Hematopoietic multipotent progenitor cell treated with erythropoietin and hydrocortisone succinate and interleukin-3 and kit ligand, for 4 days (in vitro differentiated cells): ENCODE results near the gene ENOX1.
A peak's percentile ranks its signal among the peaks of the same experiment; 100 is the strongest.

Source experiments
- DNase-seq: peaks from one replicate; pipeline ENCODE4 v3.0.0-alpha.2; 2015

The ENOX1 gene

DNA sequence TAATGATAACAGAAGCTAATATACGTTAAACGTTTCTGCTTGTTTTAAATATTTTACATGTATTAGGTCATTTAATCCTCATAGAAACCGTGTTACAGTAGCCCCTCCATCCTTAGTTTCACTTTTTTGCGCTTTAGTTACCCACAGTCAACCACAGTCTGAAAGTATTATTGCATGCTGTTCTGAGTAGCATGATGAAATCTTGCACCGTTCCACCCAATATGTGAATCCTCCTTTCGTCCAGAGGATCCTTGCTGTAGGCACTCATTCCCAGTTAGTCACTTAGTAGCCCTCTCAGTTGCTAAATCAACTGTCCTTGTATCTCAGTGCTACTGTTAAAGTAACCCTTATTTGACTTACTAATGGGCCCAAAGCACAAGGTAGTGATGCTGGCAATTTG is 257.8 kb downstream of the ENOX1 start:
- no peak for DNase-seq

DNA sequence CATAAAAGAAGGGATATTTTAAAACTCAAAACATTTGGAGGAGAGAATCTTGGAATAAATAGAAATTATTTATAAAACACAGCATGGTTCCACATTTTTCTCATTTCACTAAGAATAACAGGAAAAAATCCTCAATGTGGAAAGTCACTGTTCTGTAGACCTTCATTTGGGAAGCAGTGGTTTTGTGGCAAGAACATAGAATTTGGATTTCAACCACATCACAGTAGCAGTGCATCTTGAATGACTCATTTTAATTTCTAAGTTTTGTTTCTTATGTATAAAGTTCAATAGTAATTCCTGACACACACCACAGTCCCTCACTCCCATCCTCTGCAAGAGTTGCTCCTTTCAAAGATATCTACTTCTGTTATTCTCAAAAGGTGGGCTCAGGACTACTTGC is 264.0 kb downstream of the ENOX1 start:
- DNase-seq: no peak

DNA sequence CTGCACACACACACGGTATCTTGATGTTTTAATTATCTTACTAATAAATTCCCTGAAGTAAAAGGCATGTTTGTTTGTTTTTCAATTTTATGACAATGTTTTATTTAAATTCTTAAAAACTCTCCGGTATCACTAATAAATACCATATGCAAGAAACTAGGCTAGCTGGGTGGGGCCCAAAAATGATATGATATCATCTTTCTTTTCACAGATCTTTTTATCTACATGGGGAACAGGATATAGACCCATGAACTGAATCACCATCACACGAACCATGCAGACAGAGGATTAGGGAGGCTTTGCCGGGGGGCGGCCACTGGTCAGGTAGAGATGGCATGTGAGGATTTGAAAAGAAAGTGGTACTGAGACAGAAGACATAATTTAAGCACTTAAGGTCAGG is 266.4 kb downstream of the ENOX1 start:
- DNase-seq: no peak

DNA sequence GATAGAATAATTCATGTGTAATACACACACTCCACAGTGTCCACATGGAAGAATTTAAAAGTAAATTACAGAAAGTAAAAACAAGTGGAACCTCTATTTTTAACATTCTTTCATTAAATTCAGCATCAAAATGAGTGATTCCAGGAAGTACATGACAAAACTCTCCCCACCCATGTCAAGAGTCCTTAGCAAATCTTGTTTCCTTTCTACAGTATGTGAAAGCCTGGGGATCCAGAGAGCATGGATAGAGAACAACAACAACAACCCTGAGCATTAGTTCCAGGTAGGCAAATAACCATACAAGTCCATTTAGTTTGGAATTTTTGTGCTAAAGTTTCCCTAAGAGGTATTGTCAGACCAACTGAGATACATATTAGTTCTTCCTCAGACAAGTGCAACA is 267.9 kb downstream of the ENOX1 start:
- DNase-seq: no peak

DNA sequence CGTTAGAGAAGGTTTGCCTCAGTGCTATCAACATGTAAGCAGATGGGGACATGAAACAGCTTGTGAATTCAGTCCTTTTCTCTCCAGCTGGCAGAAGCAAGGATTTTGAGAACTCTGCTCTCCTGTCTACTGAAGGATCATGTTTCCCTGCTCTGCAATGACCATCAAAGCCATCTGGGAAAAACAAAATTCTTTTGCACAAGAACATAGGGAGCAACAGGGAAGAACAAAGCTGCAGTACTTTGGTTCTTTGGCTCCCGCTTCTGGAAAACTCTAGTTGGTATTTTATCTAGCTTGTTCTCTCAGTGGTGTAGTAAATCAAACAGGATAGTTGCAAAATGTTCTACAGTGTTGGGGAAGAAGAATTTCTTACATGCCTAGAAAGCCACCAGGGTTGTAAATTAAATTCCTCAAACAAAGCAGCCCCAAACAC is 270.4 kb downstream of the ENOX1 start:
- peak; percentile 20 for DNase-seq

DNA sequence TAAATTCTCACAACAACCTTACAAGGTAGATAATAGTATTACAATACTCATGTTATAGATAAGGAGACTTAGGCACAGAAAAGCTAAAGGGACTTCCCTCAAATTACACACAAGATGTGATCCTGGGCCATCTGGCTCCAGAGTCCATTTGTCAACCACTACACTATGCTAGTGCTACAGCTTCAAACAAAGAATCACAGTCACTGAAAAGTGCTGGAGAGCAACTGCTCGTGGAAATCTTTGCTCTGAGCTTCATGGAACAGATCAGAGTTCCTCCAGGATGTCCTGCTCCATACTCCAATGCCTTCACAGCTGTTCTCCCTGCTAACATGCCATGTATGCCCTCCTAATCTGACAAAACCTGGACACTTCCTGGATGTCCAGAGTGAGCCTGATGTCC is 271.2 kb downstream of the ENOX1 start:
- DNase-seq: no peak

DNA sequence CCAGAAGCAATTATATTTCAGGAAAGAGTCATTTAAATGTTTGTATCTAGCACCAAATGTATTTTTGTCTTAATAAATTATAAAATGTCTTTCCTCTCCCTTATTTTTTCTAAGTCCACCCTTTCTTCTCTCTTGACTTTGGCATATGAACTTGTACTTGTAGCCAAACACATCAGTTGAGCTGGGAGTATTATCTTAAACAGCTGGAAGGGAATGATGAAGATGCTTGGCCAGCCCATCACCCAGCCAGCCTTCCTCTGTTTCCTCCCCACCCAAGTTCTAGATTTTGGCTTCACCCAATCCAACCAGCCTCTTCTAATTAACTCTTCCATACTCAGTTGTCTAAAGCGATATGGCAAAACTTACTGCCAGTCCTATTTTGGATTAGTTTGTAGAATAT is 272.5 kb downstream of the ENOX1 start:
- DNase-seq: no peak

DNA sequence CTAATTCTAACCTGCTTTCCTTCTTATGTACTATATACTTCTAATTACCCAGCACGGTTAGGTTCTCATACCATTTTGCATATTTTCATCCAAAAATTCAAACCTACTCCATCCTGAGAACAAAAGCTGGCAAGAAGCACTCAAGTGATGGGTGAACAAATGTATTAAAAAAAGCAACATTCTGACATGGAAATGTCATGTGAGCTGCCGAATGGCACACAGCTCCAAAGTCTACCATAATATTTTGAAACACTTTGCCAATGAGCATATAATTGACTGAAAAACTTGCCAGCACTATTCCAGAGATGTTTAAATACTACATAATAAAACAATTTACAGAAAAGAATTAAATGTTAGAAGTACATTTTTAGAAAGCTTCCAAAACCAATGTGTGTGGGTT is 274.6 kb downstream of the ENOX1 start:
- DNase-seq: no peak

DNA sequence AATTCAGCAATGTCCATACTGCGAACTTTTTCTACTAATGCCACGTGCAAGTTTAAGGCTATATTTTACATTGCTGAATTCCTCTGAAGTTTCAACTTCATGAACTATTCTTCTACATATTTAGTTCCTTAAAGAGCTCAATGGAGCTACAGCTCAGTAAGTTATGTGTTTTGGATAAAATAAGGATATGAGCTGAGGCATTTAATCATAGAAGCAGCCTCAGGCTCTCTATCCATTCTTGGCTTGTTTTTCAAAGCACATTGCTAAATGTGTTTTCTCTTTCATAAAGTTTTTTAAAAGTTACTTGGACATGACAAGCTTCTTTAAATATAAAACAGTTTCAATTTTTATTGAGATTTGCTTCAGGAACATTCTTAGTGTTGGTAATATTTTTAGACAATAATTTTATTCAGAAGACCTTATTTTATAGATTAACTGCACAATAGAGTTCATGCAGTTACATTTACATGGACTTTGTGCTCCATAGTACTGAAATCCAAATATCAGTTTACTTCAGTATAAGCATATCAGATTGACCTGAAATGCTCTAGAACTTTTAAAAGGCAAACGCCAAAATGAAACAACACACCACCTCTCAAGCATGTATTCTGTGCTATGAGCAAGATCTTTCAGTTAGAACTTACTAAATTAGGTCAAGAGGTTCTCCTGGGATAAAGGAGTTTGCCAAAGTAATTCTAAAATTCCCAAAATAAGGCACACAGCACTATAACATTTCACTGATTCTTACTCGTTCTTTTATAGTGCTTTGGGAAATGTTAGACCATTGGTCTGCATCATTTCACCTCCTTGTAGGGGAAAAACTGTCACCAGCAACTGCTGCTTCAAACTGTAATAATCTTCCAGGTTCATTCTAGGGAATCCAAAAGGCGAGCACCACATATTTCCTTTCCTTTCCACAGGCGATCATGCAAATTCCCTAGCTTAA is 275.5 kb downstream of the ENOX1 start:
- DNase-seq: no peak

DNA sequence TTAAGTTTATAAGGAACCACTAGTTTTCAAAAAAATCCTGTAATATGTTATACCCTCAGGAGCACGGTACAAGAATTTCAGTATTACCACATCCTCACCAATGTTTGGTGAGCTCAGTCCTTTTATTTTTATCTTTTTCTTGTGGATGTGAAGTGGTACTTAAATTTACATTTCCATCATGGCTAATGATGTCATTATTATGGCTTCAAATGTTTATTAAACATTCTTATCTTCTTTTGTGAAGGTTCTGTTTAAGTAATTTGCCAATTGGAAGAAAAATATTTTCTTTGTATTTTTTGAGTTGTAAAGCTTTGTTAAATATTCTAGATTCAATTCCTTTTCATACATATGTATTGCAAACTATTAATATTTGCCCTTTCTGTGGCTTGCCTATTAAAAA is 291.0 kb downstream of the ENOX1 start:
- no peak for DNase-seq

DNA sequence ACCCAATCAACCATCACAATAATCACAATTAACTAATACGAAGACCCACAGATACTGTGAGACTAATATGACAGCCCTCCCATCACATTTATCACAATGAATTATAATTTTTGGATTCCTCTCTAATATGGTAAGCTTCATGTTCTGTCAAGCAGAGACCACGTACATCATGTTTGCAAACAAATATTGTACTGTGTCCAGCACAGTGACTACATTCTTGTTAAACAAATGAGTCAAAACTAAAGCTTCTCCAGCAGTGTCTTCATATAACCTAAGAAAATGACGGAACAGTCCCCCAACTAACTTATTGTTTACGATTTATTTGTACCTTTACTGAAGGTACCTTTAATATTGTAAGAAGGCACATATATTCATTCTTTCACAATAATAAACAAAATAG is 292.6 kb downstream of the ENOX1 start:
- DNase-seq: no peak

DNA sequence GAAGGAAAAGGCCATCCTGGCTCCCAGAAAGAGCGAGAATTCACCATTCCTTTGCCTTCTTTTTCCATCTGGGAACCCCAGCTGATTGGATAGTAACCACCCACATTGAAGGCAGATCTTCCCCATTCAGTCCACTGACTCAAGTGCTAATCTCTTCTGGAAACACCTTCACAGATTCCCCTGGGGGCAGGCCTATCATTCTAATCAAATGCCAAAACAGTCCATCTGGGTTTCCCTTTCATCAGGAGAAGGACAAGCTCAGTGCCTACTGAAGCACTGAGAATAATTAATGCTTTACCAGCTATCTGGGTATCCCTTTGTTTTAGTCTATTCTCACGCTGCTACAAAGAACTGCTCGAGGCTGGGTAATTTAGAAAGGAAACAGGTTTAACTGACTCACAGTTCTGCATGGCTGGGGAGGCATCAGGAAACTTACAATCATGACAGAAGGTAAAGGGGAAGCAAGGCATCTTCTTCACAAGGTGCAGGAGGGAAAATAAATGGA is 293.2 kb downstream of the ENOX1 start:
- no peak for DNase-seq

DNA sequence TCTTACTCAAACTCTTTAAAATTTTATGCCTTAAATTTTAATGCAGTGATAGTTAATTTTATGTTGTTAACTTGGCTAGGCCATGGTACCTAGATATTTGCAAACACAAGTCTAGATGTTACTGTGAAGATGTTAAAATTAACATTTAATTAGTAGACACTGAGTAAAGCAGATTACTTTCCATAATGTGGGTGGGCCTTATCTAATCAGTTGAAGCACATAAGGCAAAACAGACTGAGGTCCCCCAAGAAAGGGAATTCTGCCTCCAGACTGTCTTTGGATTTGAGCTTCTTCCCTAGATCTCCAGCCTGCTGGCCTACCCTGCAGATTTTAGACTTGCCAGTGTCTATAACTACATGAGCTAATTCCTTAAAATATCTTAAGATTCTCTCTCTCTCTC is 294.0 kb downstream of the ENOX1 start:
- no peak for DNase-seq

DNA sequence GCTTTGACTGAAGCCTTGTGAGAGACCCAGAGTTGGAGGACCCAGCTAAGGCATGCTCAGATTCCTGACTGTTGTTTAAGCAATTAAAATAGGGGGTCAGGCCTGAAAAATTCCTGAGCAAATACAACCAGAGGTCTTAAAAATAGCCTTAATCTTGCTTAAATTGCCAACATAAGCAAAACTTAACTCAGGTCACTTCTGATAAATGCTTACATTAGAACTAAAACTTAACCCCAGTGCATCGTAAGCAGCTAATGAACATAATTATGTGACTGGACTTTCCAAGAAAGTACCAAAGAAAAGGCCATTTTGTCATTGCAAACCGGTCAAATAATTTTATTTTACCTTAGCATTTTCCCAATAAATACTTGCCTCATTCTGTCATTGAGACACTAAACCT is 294.5 kb downstream of the ENOX1 start:
- no peak for DNase-seq

DNA sequence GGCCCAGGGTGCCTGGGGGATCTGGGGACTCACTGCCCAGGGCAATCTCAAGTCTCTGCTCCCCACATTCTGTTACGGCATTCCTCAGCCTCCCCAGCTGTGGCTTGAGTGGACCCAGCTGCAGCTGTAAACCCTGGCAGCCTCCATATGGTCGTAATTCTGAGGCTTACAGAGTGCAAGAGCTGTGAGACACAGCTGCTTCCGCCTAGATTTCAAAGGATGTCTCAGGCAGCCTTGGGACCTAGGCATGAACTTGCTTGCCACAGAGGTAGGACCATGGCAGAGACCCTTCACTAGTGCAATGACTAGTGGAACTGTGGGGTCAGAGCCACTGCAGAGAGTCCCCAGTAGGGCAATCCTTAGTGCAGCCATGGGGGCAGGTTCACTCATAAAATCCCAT is 297.5 kb downstream of the ENOX1 start:
- DNase-seq: no peak

DNA sequence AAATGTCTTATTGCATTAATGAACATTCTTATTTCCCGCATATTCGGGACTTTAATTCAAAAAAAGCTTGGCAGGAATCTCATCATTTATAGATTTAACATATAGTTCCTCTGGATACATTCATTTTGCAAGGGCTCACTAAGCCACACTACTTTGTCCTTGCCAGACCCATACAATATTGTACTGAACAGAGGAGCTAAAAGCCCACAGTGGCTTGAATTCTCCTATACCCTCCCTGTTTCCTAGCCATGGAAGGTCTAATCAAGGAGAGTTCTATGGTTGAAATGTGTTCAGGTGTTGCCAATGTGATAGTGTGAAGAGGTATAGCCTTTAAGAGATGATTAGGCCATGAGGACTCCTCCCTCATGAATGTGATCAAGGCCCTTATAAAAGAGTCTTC is 298.9 kb downstream of the ENOX1 start:
- DNase-seq: no peak

DNA sequence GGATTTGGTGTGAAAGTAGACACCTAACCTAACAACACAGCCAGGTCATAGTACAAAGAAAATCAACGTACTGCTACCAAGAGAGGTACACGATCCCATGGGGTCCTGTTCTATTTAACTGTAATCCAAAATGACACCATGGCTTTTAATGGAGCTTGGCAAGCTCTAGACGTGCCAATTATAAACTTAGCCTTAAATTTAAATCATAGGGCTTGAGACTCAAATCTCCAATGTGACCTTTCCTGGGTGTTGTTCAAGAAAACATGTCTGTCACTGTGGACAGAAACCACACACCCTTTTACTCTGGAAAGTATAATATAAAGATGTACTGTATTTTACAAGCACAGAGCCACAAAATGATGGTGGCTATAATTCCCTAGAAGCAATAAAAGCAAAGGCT is 299.3 kb downstream of the ENOX1 start:
- DNase-seq: no peak

DNA sequence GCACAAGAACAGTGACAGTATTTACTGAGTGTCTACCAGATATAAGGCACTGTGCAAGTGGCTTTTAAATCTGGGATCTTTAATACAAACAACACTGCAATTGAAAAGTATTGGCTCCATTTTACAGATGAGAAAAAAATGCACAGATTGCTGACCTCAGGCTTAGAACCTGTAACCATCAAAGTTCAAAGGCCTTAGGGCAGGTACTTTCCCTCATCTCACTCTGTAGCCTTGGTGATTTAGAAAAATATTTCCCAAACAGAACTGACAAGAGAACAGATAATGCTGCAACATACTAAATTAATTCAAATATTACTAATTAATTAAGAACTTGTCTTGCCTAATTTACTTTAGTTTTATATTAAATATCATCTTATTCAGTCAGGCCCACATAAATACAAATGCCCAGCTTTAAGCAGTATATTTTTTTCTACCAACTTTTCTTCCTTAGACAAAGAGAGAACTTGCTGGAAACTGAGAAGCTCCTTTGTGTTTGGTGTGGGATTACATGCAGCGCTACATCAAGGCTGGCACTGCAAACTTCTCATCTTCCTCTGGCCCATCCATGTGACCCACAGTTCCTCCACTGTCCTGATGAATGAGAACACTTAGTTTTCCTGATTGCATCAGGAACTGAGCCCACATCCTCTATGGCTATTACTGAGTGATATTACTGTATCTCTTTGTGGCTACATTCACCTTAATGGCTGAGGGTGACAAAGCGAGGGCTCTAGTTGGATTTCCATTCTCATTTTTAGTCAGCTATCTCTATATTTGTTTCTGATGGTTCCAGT is 302.1 kb downstream of the ENOX1 start:
- peak; percentile 40 for DNase-seq

DNA sequence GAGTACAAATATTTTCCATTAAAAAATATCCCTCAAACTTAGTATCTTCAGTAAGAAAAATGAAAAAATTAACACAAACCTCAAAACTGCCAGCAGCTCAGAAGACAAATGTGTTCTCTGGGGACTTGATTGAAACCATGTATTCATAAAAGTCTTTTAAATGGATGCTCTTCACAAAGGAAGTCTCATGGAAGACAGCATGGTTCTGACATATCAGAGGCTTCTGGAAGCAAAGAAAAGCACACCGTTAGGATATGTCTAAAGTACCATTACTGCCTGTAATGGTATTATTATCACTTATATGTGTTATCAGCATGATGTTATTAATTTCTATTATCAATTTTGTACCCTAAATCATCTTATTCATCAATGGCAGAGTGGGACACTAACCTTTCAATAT is 302.8 kb downstream of the ENOX1 start:
- no peak for DNase-seq

DNA sequence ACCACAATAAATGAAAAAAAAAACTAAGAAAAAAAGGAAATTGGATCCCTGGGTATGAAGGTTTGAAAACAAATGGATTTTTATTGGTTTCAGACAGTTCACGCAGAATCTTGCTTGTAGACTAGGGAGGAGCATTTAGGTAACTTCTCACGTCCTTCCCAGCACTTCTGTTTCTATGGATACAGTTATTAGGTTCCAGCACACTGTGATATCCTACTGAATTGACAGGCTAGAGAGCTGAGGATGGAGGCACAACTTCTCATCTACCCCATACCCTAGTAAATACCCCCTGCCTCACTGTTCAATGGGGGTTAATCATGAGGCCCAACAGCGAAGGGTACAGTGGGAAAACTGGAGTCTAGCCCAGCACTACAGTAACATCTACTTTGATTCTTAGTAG is 304.1 kb downstream of the ENOX1 start:
- DNase-seq: no peak

DNA sequence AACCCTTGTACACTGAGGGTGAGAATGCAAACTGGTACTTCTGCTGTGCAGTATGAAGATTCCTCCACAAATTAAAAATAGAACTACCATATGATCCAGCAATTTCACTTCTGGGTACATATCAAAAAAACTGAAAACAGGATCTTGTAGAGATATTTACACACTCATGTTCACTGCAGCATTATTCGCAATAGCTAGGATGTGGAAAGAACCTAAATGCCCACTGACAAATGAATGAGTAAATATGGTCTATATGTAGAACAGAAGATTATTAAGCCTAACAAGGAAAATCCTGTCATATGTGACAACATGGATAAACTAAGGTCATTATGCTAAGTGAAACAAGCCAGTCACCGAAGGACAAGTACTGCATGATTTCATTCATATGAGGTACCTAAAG is 304.7 kb downstream of the ENOX1 start:
- DNase-seq: no peak

DNA sequence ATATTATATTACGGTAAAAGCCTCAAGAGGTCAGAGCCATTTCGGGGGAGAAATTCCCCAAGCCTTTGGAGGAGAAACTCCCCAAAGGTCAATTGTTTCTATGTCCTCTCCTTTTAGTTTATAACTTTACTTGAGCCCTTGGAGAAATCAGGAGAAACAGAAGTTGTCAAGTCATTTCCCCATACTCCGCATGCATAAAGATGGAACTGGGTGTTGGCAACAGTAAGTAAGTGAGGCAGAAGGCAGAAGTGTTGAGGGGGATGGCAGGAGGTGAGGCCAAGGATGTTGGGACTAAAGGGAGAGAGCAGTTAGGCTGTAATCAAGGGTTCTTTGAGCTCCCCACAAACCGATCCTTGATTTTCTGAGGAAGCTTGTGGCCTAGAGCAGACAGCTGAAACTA is 307.9 kb downstream of the ENOX1 start:
- no peak for DNase-seq

DNA sequence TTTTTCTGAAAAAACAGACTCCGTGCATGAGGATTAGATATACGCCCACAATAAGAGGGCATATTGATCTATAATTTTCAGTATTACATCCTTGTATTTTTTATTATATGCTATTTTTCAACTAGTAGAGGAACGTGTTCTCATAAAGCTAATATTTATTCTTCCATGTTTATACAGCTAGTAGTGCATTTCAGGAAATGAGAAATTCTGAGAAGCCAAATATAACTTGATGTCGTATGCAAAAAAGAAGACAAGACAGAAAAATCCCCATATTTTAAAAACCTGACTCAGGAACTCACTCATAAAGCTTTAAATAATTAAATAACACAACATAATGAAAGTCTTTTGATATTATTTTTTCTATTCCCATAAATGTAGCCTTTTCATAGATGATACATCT is 308.6 kb downstream of the ENOX1 start:
- no peak for DNase-seq

DNA sequence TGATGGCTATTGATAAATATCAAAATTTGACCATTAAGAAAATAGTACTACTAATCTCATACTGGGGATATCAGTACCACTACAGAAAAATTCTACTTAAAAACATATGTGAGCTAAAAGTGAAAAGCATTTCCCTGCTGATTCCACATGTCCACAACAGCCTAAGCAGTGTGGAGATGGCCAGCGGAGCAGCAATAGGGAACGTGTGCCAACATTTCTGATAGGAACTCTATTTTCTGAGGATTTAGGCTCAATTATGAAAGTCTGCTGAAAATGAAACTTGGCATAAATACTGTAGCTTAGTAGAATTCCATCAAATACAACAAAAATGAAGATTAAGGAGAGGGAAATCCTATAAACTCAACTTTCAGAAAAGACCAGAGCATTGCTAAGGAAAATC is 311.6 kb downstream of the ENOX1 start:
- DNase-seq: no peak
